Measurements from ENCODE around the gene RILPL1. TPM values are rescaled to one million over a fixed set of nuclear protein-coding genes. Genes with fewer than 3 reads are reported as not detected.
"Not testable (repeated sequence)": the region's sequence is repeated elsewhere in the genome, so short reads cannot be mapped to it uniquely, and the experiment has no call there.

Gene RILPL1
- total RNA-seq, 2 experiments from 2014 or later: 1.8 to 2.0 TPM

GRCh38 chr12:123482876-123483275, 50.6 kb downstream of the RILPL1 start:
- ChIA-PET CTCF (interaction anchor here (0.7 to 1.7 kb wide), 2 partner anchors 14 to 23 kb away, joined by 3 to 5 read pairs; no protein-coding TSS in a partner anchor), POLR2A (no interaction called here)
- Mint-ChIP-seq H3K4me1 (peaks cover 16% of the 10 kb centered on the region), H3K27ac (no peak overlapping the region), H3K36me3 (ENCODE audit: low read depth) (no peaks in the 10 kb centered on the region), H3K27me3 (no peaks in the 10 kb centered on the region), H3K4me3 (no peak overlapping the region), H3K9me3 (no peaks in the 10 kb centered on the region)
- DNase-seq: no peak

GRCh38 chr12:123481251-123481650, 52.3 kb downstream of the RILPL1 start:
- CTCF ChIA-PET; DNase-seq; H3K4me3 Mint-ChIP-seq; H3K27me3 Mint-ChIP-seq; H3K27ac Mint-ChIP-seq; H3K9me3 Mint-ChIP-seq; H3K36me3 Mint-ChIP-seq (ENCODE audit: low read depth): not testable (repeated sequence)
- H3K4me1 Mint-ChIP-seq: peaks cover 16% of the 10 kb centered on the region
- POLR2A ChIA-PET: interaction anchor here (0.7 kb wide), 1 partner anchor 187 kb away, joined by 3 read pairs; no protein-coding TSS in a partner anchor

- H3K27ac Mint-ChIP-seq: no peak overlapping the region
- DNase-seq: no peak
- H3K36me3 Mint-ChIP-seq (ENCODE audit: low read depth): no peaks in the 10 kb centered on the region
- no peaks in the 10 kb centered on the region for H3K27me3 Mint-ChIP-seq
- H3K4me1 Mint-ChIP-seq: peaks cover 23% of the 10 kb centered on the region
- no peak overlapping the region for H3K4me3 Mint-ChIP-seq
- ChIA-PET POLR2A (no interaction called here), CTCF (no interaction called here)
- H3K9me3 Mint-ChIP-seq: no peaks in the 10 kb centered on the region
Observed at GRCh38 chr12:123479442-123480180, 53.9 kb downstream of the RILPL1 start.

- POLR2A ChIA-PET: no interaction called here
- H3K4me3 Mint-ChIP-seq: no peak overlapping the region
Observed at GRCh38 chr12:123478762-123479161, 54.8 kb downstream of the RILPL1 start.

GRCh38 chr12:123478069-123478468, 55.5 kb downstream of the RILPL1 start:
- Mint-ChIP-seq H3K4me1 (peaks cover 14% of the 10 kb centered on the region), H3K9me3 (no peaks in the 10 kb centered on the region), H3K4me3 (no peak overlapping the region), H3K36me3 (ENCODE audit: low read depth) (no peaks in the 10 kb centered on the region), H3K27ac (no peak overlapping the region), H3K27me3 (no peaks in the 10 kb centered on the region)
- ChIA-PET POLR2A (no interaction called here), CTCF (interaction anchor here (0.6 to 1.4 kb wide), 2 partner anchors 104 to 409 kb away, joined by 3 read pairs; no protein-coding TSS in a partner anchor)
- no peak for DNase-seq

More at GRCh38 chr12:123478762-123479161, 54.8 kb downstream of the RILPL1 start:
- no peak for DNase-seq
- H3K27ac Mint-ChIP-seq: no peak overlapping the region
- H3K27me3 Mint-ChIP-seq: no peaks in the 10 kb centered on the region
- no peaks in the 10 kb centered on the region for H3K36me3 Mint-ChIP-seq (ENCODE audit: low read depth)
- H3K9me3 Mint-ChIP-seq: no peaks in the 10 kb centered on the region
- CTCF ChIA-PET: no interaction called here
- peaks cover 17% of the 10 kb centered on the region for H3K4me1 Mint-ChIP-seq

GRCh38 chr12:123475246-123475703, 58.2 kb downstream of the RILPL1 start:
- Mint-ChIP-seq H3K27me3 (no peaks in the 10 kb centered on the region), H3K36me3 (ENCODE audit: low read depth) (peaks cover 5% of the 10 kb centered on the region), H3K4me3 (no peak overlapping the region), H3K27ac (peak overlapping the region; percentile 56), H3K4me1 (peaks cover 14% of the 10 kb centered on the region), H3K9me3 (no peaks in the 10 kb centered on the region)
- ChIA-PET POLR2A (no interaction called here), CTCF (no interaction called here)
- DNase-seq: no peak

- Mint-ChIP-seq H3K4me3 (no peak overlapping the region), H3K36me3 (ENCODE audit: low read depth) (peaks cover 7% of the 10 kb centered on the region), H3K27ac (peak overlapping the region; percentile 44), H3K27me3 (no peaks in the 10 kb centered on the region), H3K4me1 (peaks cover 13% of the 10 kb centered on the region), H3K9me3 (no peaks in the 10 kb centered on the region)
- no peak for DNase-seq
- POLR2A ChIA-PET: interaction anchor here (0.9 to 1.0 kb wide), 2 partner anchors 17 to 109 kb away, joined by 3 to 4 read pairs; partner anchors contain the start of gene SNRNP35
- CTCF ChIA-PET: no interaction called here
Observed at GRCh38 chr12:123474485-123475245, 58.9 kb downstream of the RILPL1 start.

GRCh38 chr12:123472438-123472849, 61.1 kb downstream of the RILPL1 start:
- H3K27ac Mint-ChIP-seq: no peak overlapping the region
- no peak for DNase-seq
- CTCF ChIA-PET: interaction anchor here (0.9 kb wide), 1 partner anchor 13 kb away, joined by 3 read pairs; no protein-coding TSS in a partner anchor
- H3K9me3 Mint-ChIP-seq: no peaks in the 10 kb centered on the region
- no peaks in the 10 kb centered on the region for H3K27me3 Mint-ChIP-seq
- POLR2A ChIA-PET: no interaction called here
- H3K4me3 Mint-ChIP-seq: no peak overlapping the region
- H3K4me1 Mint-ChIP-seq: peaks cover 13% of the 10 kb centered on the region
- H3K36me3 Mint-ChIP-seq (ENCODE audit: low read depth): peaks cover 15% of the 10 kb centered on the region

- Mint-ChIP-seq H3K36me3 (ENCODE audit: low read depth) (peaks cover 22% of the 10 kb centered on the region), H3K27ac (no peak overlapping the region), H3K27me3 (no peaks in the 10 kb centered on the region), H3K4me1 (peaks cover 13% of the 10 kb centered on the region), H3K4me3 (no peak overlapping the region), H3K9me3 (no peaks in the 10 kb centered on the region)
- CTCF ChIA-PET: interaction anchor here (0.7 kb wide), 1 partner anchor 927 kb away, joined by 3 read pairs; no protein-coding TSS in a partner anchor
- DNase-seq: no peak
- POLR2A ChIA-PET: interaction anchor here (1.0 kb wide), 1 partner anchor 12 kb away, joined by 3 read pairs; no protein-coding TSS in a partner anchor
Observed at GRCh38 chr12:123471374-123472068, 62.0 kb downstream of the RILPL1 start.

- Mint-ChIP-seq H3K9me3 (no peaks in the 10 kb centered on the region), H3K27ac (no peak overlapping the region), H3K36me3 (ENCODE audit: low read depth) (peaks cover 36% of the 10 kb centered on the region), H3K4me1 (peaks cover 12% of the 10 kb centered on the region), H3K27me3 (no peaks in the 10 kb centered on the region), H3K4me3 (no peak overlapping the region)
- ChIA-PET POLR2A (interaction anchor here (0.6 to 1.2 kb wide), 2 partner anchors 10 kb away, joined by 3 read pairs; no protein-coding TSS in a partner anchor), CTCF (interaction anchor here (1.5 kb wide), 1 partner anchor 11 kb away, joined by 6 read pairs; the partner anchor contains the start of gene SNRNP35)
- no peak for DNase-seq
Observed at GRCh38 chr12:123469978-123470377, 63.5 kb downstream of the RILPL1 start.

GRCh38 chr12:123468786-123469185, 64.7 kb downstream of the RILPL1 start:
- POLR2A ChIA-PET: interaction anchor here (1.2 to 1.3 kb wide), 2 partner anchors 8 to 10 kb away, joined by 3 to 6 read pairs; partner anchors contain the start of gene SNRNP35
- Mint-ChIP-seq H3K4me1 (peaks cover 6% of the 10 kb centered on the region), H3K27me3 (no peaks in the 10 kb centered on the region), H3K27ac (no peak overlapping the region), H3K36me3 (ENCODE audit: low read depth) (peaks cover 36% of the 10 kb centered on the region), H3K4me3 (no peak overlapping the region), H3K9me3 (no peaks in the 10 kb centered on the region)
- CTCF ChIA-PET: interaction anchor here (1.2 to 1.5 kb wide), 4 partner anchors 10 to 135 kb away, joined by 3 to 6 read pairs (median 4); partner anchors contain the start of gene SNRNP35
- no peak for DNase-seq

- peaks cover 21% of the 10 kb centered on the region for H3K4me1 Mint-ChIP-seq
- DNase-seq: no peak
- POLR2A ChIA-PET: no interaction called here
- no peaks in the 10 kb centered on the region for H3K9me3 Mint-ChIP-seq
- no peaks in the 10 kb centered on the region for H3K27me3 Mint-ChIP-seq
- no peak overlapping the region for H3K4me3 Mint-ChIP-seq
- CTCF ChIA-PET: no interaction called here
- peaks cover 46% of the 10 kb centered on the region for H3K36me3 Mint-ChIP-seq (ENCODE audit: low read depth)
- no peak overlapping the region for H3K27ac Mint-ChIP-seq
Observed at GRCh38 chr12:123465084-123465483, 68.4 kb downstream of the RILPL1 start.

Measured in activated CD4-positive, alpha-beta memory T cell treated with anti-CD3 and anti-CD28 coated beads, Interleukin-2, amount 10 ng/mL, durations not matched to agents 7 days and 5 days (primary cell).